ENCODE measurements around the gene CHD6.
A peak's percentile ranks its signal among the peaks of the same experiment; 100 is the strongest.

The CHD6 gene

GRCh38 chr20:41413169-41413568 lies 205.0 kb downstream of the CHD6 start:
- DNase-seq (ENCODE audit: low read depth), result no peak
- no peak for TF ChIP-seq CTCF (conservative IDR thresholded peaks at IDR 0.05; ENCODE audit: low read depth, low read length)
- H3K4me3 ChIP-seq (ENCODE audit: low read length), result no peak overlapping the region

GRCh38 chr20:41412324-41413120 lies 205.7 kb downstream of the CHD6 start:
- H3K4me3 ChIP-seq (ENCODE audit: low read length), result no peak overlapping the region
- TF ChIP-seq CTCF (conservative IDR thresholded peaks at IDR 0.05; ENCODE audit: low read depth, low read length), result no peak
- DNase-seq (ENCODE audit: low read depth), result no peak

GRCh38 chr20:41411391-41411847 lies 206.8 kb downstream of the CHD6 start:
- no peak overlapping the region for H3K4me3 ChIP-seq (ENCODE audit: low read length)
- peak; percentile 46 for TF ChIP-seq CTCF (conservative IDR thresholded peaks at IDR 0.05; ENCODE audit: low read depth, low read length)
- DNase-seq (ENCODE audit: low read depth), result no peak

- no peak for DNase-seq (ENCODE audit: low read depth)
- TF ChIP-seq CTCF (conservative IDR thresholded peaks at IDR 0.05; ENCODE audit: low read depth, low read length), result no peak
- H3K4me3 ChIP-seq (ENCODE audit: low read length), result no peak overlapping the region
Measured at GRCh38 chr20:41408986-41409385, 209.2 kb downstream of the CHD6 start.

GRCh38 chr20:41408156-41408794 lies 209.9 kb downstream of the CHD6 start:
- TF ChIP-seq CTCF (conservative IDR thresholded peaks at IDR 0.05; ENCODE audit: low read depth, low read length), result no peak
- no peak for DNase-seq (ENCODE audit: low read depth)
- no peak overlapping the region for H3K4me3 ChIP-seq (ENCODE audit: low read length)

GRCh38 chr20:41407607-41408006 lies 210.6 kb downstream of the CHD6 start:
- DNase-seq (ENCODE audit: low read depth), result no peak
- TF ChIP-seq CTCF (conservative IDR thresholded peaks at IDR 0.05; ENCODE audit: low read depth, low read length), result no peak
- no peak overlapping the region for H3K4me3 ChIP-seq (ENCODE audit: low read length)
